ENCODE results near the gene SCD5.

- TF ChIP-seq CTCF (IDR thresholded peaks at IDR 0.05) (no peak), POLR2A (IDR thresholded peaks at IDR 0.05) (no peak)
These were observed 194.1 kb downstream of the SCD5 start for GRCh38 chr4:82604522-82604921.
